Measurements from ENCODE around the gene BBOF1. TPM values are rescaled to one million over a fixed set of nuclear protein-coding genes. Genes with fewer than 3 reads are reported as not detected.

The BBOF1 gene, protein sequence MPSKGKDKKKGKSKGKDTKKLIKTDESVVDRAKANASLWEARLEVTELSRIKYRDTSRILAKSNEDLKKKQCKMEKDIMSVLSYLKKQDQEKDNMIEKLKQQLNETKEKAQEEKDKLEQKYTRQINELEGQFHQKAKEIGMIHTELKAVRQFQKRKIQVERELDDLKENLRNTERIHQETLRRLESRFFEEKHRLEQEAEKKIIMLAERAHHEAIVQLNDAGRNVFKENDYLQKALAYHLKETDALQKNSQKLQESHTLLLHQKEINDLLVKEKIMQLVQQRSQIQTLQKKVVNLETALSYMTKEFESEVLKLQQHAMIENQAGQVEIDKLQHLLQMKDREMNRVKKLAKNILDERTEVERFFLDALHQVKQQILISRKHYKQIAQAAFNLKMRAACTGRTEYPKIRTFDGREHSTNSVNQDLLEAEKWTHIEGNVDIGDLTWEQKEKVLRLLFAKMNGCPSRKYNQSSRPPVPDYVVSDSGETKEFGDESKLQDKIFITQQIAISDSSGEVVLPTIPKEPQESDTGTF
- total RNA-seq (2022; extraction: Qiagen RNA extraction) = 2.6 to 5.5 TPM (median 3.2 TPM) in 5 replicates

DNA sequence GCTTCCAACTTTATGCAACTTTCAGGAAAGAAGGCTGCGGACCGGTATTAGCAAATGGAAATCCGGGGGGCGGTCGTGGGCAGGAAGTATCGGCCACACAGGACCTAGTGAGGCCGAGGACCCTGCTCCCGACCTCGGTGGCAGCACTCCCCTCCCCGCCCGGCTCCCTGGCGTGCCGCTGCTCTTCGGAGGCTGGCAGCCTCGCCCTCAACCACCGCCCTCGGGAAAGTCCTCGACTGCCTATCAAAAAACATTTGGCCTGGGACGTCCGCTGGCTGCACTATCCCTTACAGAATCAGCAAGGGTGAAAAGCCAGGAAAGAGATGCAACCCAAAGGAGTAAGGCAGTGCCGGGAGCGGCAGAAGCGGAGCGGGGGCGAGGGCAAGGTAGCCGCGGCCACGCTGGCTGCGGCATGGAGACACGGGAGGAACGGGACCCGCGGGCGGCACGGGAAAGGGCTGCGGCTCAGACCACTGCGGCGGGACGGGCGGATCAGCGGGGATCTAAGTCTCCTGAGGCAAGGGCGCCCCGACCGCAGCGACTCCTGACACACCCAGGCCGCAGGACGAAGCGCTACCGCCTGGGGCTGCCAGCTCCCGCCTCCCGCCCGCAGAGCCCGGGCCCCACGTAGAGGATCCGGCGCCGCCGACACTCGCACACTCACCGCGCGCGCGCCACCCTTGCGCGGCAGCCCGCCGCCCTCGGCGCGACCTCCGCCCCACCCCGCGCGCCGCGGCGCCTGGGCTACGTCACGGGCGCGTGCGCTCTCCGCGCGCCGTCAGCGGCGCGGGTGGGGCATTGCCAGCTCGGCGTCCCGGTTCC is at the start of gene BBOF1, which contains the start of gene ENTPD5:
Gene BBOF1 (plus strand): TSS at position 764 of the 822 bp plus-strand sequence. CDS start 130 bp downstream, outside the sequence.
Gene ENTPD5 (minus strand): TSS at position 703 of the 822 bp plus-strand sequence. CDS start 31,186 bp downstream, outside the sequence.

DNA sequence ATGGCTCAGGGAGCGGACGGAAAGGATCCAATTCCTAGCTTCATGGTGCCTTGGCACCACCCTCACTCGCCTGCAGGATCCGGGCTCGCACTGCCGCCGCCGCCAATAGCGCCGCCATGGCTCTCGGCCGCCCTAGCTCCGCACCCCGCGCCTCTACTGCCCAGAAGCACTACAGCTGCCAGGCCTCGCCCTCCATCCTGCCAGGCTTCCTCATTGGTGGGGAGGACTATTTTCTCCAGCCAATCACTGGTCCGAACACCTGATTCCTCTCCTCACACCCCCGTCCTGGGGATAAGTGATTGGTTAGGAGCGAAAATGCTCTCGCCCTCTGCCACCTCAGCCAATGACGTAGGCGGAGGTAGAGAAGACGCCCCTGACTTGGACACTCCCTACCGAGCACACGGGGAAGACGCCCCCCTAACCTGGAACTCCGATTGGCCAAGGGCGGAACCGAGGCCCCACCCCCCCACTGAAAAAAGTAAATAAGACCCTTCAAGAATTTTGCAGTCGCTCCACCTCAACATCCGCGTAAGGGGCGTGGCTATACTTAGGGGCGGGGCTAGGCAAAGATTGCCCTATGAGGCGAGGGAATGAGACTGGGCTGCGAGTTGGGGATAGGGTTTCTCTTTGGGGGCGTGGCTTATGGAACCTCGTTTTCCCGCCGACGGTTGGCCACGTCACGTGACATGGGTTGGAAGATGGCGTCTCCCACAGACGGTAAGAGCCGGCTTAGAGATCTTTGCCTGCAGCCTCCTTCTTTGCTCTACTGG is 65.3 kb downstream of the BBOF1 start, which contains the start of the genes ALDH6A1 and LIN52:
Gene ALDH6A1 (minus strand): TSS at position 177 of the 770 bp plus-strand sequence. CDS start 59 bp downstream, at position 118.
Gene LIN52 (plus strand): TSS at position 680 of the 770 bp plus-strand sequence. CDS start 19 bp downstream, at position 699.

Other genes with a start within 250 kb of the BBOF1 start
- 7.3 to 9.9 TPM (median 8.3 TPM) in 5 replicates for gene PTGR2, start 167.5 kb upstream of the BBOF1 start, total RNA-seq (2022; extraction: Qiagen RNA extraction)
- gene ZNF410, start 132.5 kb upstream of the BBOF1 start, total RNA-seq (2022; extraction: Qiagen RNA extraction) = 43.5 to 52.3 TPM (median 44.7 TPM) in 5 replicates
- gene FAM161B, start 69.3 kb upstream of the BBOF1 start, total RNA-seq (2022; extraction: Qiagen RNA extraction) = 1.3 to 1.9 TPM (median 1.7 TPM) in 5 replicates
- gene COQ6, start 69.0 kb upstream of the BBOF1 start, total RNA-seq (2022; extraction: Qiagen RNA extraction) = 22.1 to 26.4 TPM (median 23.9 TPM) in 5 replicates
- 5.3 to 8.1 TPM (median 6.8 TPM) in 5 replicates for gene ENTPD5, start 61 bp upstream of the BBOF1 start, total RNA-seq (2022; extraction: Qiagen RNA extraction)
- 1.9 to 3.3 TPM (median 3.0 TPM) in 5 replicates for gene ALDH6A1, start 65.1 kb downstream of the BBOF1 start, total RNA-seq (2022; extraction: Qiagen RNA extraction)
- 3.5 to 7.0 TPM (median 4.5 TPM) in 5 replicates for gene LIN52, start 65.6 kb downstream of the BBOF1 start, total RNA-seq (2022; extraction: Qiagen RNA extraction)
- not detected in 5 replicates for gene VSX2, start 220.1 kb downstream of the BBOF1 start, total RNA-seq (2022; extraction: Qiagen RNA extraction)